Left renal pelvis (tissue), 4 donors: Measurements from ENCODE around the gene LYSMD1. TPM values are rescaled to one million over a fixed set of nuclear protein-coding genes. Genes with fewer than 3 reads are reported as not detected.

ENCODE experiments used
- DNase-seq, 4 donors: peaks; one replicate each; pipeline ENCODE4 v3.0.0-alpha.2; 2013; ENCODE audit warnings: low read depth in 4 of 4, low spot score in 3 of 4
- polyA plus RNA-seq, 4 donors: library from polyadenylated mRNA; unstranded; fragments of 120-200 nt; gene quantifications; one replicate each; pipeline ENCODE4 v1.2.1, GENCODE V29; 2013; ENCODE audit not compliant: insufficient read length in 4 of 4

The LYSMD1 gene
- polyA plus RNA-seq, 4 donors: 17.3 to 18.6 (median 17.7) TPM

GRCh38 chr1:151142411-151143056, 23.2 kb downstream of the LYSMD1 start:
- no peak for DNase-seq

DNA sequence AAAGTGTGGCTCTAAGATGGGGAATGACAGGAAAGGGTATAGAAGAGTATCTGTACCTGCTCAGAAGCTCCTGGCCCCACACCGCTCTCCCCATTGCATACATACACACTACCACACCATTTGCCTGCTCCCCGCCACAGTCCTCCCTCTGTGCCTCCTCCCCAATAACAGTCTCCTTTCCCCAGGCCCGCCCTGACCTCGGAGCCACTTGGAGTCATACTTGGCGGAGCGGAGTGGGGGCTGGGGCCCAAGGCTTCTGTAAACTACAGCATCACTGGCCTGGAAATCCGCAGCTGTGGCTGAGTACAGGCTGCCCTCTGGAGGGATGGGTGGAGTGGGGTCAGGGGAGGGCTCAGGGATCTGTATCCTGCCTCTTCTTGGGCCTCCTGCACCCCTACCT, 27.9 kb downstream of the LYSMD1 start:
- no peak for DNase-seq

DNA sequence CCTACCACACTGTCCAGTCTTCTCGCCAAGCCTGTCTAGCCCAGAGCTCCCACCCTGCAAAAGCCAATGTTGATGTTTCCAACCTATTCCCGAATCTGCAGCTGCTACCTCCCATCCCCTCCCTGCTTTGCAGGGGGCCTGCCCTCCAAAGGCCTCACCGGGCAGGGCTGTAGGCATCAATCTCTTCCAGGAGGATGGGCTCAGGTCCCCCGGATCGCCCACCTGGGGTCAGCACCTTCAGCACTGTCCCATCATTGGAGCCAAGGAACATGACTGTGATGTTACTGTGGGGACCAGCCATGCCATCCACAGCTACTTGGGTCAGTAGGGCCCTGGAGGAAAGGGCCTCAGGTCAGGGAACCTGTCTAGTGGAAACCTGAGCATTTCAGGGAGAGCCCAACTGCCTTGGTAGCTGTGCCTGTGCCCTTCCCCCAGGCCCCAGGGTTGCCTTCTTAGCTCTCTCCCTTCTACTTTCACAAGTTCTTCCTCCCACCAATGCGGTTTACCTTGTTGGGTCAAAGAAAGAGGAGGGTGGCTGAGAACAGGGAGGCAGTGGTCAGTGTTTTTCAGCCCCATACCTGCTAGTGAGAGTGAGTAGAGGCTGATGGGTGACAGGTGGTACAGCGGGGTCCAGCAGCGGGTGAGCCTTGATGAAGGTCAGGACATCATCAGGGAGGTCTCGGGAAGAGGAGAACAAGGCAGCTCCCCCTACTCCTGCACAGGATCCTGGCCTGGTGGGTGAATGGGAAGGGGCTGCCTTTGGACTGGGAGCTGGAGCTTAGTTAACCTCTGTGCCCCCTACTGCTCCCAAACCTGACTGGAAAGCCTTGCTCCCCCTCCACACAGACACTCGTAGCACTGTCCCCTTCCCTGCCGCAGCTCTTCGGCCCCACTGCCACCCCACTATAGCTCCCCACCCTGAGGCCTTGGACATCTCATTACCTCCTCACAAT, 30.0 kb downstream of the LYSMD1 start:
- no peak for DNase-seq

GRCh38 chr1:151134991-151135390, 30.7 kb downstream of the LYSMD1 start:
- DNase-seq: no peak

GRCh38 chr1:151134396-151134795, 31.3 kb downstream of the LYSMD1 start:
- DNase-seq: no peak

- DNase-seq: no peak
Measured at GRCh38 chr1:151133018-151133806, 32.5 kb downstream of the LYSMD1 start.

DNA sequence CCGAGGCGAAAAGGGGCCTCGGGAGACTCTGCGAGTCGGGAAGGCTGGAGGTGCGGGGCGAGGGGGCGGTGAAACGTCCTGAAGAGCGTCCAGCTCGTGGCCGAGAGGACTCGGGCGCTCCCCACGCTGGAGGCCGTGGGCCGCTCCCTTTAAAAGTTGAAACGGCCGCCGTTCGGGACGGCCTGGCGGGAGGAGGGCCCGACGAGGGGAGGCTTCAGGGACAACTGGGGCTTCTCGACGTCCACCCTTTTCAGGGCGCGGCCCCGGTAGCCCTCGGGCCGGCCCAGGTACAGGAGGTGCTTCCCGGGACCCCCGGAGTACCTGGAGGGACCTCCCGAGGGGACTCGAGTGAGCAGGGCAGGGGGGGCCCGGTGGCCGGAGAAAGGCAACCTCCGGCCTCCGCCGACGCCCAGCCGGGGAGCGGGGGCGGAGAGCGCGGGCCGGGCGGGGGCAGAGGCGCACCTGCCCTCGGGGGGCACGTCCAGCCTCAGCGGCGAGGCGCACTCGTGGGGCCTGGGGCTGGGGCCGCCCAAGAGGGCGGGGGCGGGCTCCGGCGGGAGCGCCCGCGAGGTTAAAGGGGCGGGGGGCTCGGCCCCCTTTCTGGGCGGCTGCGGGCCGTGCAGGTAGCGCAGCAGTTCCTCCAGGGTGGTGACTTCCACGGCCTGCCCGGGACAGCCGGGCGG, 33.2 kb downstream of the LYSMD1 start:
- DNase-seq: no peak

GRCh38 chr1:151131701-151132334, 33.9 kb downstream of the LYSMD1 start:
- DNase-seq: peak in 2 of 4 donors; percentile 39 to 50

GRCh38 chr1:151130987-151131586, 34.6 kb downstream of the LYSMD1 start:
- DNase-seq: peak; percentile 80 to 89 (median 85)

- DNase-seq: no peak
Measured at GRCh38 chr1:151128800-151129199, 36.9 kb downstream of the LYSMD1 start.

- no peak for DNase-seq
Measured at GRCh38 chr1:151124763-151125403, 40.8 kb downstream of the LYSMD1 start.

DNA sequence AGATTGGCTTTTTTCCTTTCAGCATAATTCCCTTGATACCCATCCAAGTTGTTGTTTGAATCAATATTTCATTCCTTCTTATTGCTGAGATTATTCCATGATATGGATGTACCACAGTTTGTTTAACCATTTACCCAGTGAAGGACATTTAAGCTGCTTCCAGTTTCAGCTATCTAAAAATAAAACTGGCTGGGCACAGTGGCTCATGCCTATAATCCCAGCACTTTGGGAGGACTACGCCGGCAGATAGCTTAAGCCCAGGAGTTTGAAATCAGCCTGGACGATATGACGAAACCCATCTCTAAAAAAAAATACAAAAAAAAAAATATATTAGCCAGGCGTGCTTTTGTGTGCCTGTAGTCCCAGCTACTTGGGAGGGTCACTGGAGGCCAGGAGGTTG, 51.8 kb downstream of the LYSMD1 start:
- DNase-seq: no peak

Other genes with a start within 250 kb of the LYSMD1 start
- 10 to 100 TPM; 62.7 to 88.8 (median 81.9) TPM for gene SETDB1, start 239.5 kb downstream of the LYSMD1 start, polyA plus RNA-seq
- 100 to 1,000 TPM; 206 to 297 (median 284) TPM for gene CERS2, start 191.1 kb downstream of the LYSMD1 start, polyA plus RNA-seq
- 10 to 100 TPM; 10.7 to 21.5 (median 13.6) TPM for gene ANXA9, start 183.6 kb downstream of the LYSMD1 start, polyA plus RNA-seq
- gene MINDY1, start 159.0 kb downstream of the LYSMD1 start, polyA plus RNA-seq: 10 to 100 TPM; 35.7 to 54.4 (median 39.1) TPM
- gene PRUNE1, start 157.5 kb downstream of the LYSMD1 start, polyA plus RNA-seq: 10 to 100 TPM; 41.4 to 47.8 (median 46.1) TPM
- gene BNIPL, start 129.3 kb downstream of the LYSMD1 start, polyA plus RNA-seq: 1 to 10 TPM in 3 of 4 donors, under 1 TPM in 1; 0.72 to 5.6 (median 2.6) TPM
- 10 to 100 TPM; 10.3 to 15.1 (median 11.4) TPM for gene C1orf56, start 118.2 kb downstream of the LYSMD1 start, polyA plus RNA-seq
- 10 to 100 TPM; 56.4 to 83.9 (median 74.6) TPM for gene CDC42SE1, start 106.3 kb downstream of the LYSMD1 start, polyA plus RNA-seq
- 10 to 100 TPM; 21.9 to 27.4 (median 24.8) TPM for gene MLLT11, start 105.5 kb downstream of the LYSMD1 start, polyA plus RNA-seq
- gene GABPB2, start 95.1 kb downstream of the LYSMD1 start, polyA plus RNA-seq: 10 to 100 TPM; 10.4 to 14.1 (median 11.8) TPM
- 10 to 100 TPM; 18.8 to 33.9 (median 29.7) TPM for gene SEMA6C, start 19.3 kb downstream of the LYSMD1 start, polyA plus RNA-seq
- gene TNFAIP8L2, start 9.3 kb downstream of the LYSMD1 start, polyA plus RNA-seq: 1 to 10 TPM in 3 of 4 donors, under 1 TPM in 1; 0.96 to 2.9 (median 1.8) TPM
- 10 to 100 TPM; 35.2 to 46.8 (median 39.9) TPM for gene SCNM1, start 242 bp upstream of the LYSMD1 start, polyA plus RNA-seq
- 1 to 10 TPM in 3 of 4 donors, under 1 TPM in 1; 0.46 to 2.3 (median 1.7) TPM for gene TMOD4, start 10.1 kb upstream of the LYSMD1 start, polyA plus RNA-seq
- gene VPS72, start 24.3 kb upstream of the LYSMD1 start, polyA plus RNA-seq: 10 to 100 TPM; 55.5 to 76.1 (median 69.9) TPM
- 10 to 100 TPM; 57.6 to 70.2 (median 64.0) TPM for gene PIP5K1A, start 32.6 kb upstream of the LYSMD1 start, polyA plus RNA-seq
- gene PSMD4, start 88.8 kb upstream of the LYSMD1 start, polyA plus RNA-seq: 100 to 1,000 TPM; 107 to 174 (median 153) TPM
- 10 to 100 TPM; 13.6 to 26.6 (median 21.5) TPM for gene ZNF687, start 116.4 kb upstream of the LYSMD1 start, polyA plus RNA-seq
- gene PI4KB, start 161.5 kb upstream of the LYSMD1 start, polyA plus RNA-seq: 10 to 100 TPM; 51.5 to 69.7 (median 65.4) TPM
- gene RFX5, start 181.3 kb upstream of the LYSMD1 start, polyA plus RNA-seq: 10 to 100 TPM; 34.6 to 46.9 (median 43.7) TPM
- gene SELENBP1, start 206.8 kb upstream of the LYSMD1 start, polyA plus RNA-seq: 100 to 1,000 TPM in 1 of 4 donors, 10 to 100 TPM in 3; 44.2 to 104 (median 51.2) TPM
- gene PSMB4, start 233.7 kb upstream of the LYSMD1 start, polyA plus RNA-seq: 100 to 1,000 TPM; 192 to 253 (median 246) TPM